NCI-H345 (cell line): ENCODE data around the gene PDE3B.
"Not testable (repeated sequence)": the region's sequence is repeated elsewhere in the genome, so short reads cannot be mapped to it uniquely, and the experiment has no call there.

Experiments
- DNase-seq: peaks from one replicate; lab custom pipeline; 2025; lab: John Stamatoyannopoulos, UW

The PDE3B gene

GRCh38 chr11:14643697-14644225 is at the start of gene PDE3B:
PDE3B (plus strand) TSS chr11:14643804; CDS start chr11:14644076, 272 bp downstream.
- DNase-seq, result peak; percentile 88

DNA sequence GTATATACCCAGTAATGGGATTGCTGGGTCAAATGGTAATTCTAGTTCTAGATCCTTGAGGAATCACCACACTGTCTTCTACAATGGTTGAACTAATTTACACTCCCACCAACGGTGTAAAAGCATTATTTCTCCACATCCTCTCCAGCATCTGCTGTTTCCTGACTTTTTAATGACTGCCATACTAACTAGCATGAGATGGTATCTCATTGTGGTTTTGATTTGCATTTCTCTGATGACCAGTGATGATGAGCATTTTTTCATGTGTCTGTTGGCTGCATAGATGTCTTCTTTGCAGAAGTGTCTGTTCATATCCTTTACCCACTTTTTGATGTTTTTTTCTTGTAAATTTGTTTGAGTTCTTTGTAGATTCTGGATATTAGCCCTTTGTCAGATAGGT is 48.3 kb upstream of the PDE3B start:
- DNase-seq, result not testable (repeated sequence)

GRCh38 chr11:14607713-14608112 is 35.9 kb upstream of the PDE3B start:
- DNase-seq, result no peak

GRCh38 chr11:14609902-14610301 is 33.7 kb upstream of the PDE3B start:
- no peak for DNase-seq

- DNase-seq, result no peak
These were observed 31.7 kb upstream of the PDE3B start for GRCh38 chr11:14611939-14612338.

DNA sequence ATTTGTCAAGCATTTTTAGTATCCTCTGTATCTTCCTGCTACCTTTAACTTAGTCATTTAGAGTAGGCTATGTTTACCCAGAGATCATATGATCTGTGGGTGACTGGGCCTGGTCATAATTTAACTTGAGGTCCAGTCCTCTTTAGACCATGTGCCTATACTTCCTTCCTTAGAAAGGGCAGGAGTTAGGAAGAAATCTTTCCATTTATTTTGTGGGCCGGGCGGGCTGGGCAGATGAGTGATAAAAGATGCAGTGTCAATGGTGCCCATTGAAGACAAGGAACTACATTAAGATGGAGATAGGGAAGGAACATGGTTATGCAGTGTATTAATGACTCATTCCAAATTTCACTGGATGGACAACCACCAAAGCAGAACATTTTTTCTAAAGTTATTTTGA is 30.9 kb upstream of the PDE3B start:
- DNase-seq, result no peak

GRCh38 chr11:14614091-14614622 is 29.4 kb upstream of the PDE3B start:
- DNase-seq, result no peak

GRCh38 chr11:14617241-14618027 is 26.2 kb upstream of the PDE3B start:
- no peak for DNase-seq

- no peak for DNase-seq
These were observed 25.5 kb upstream of the PDE3B start for GRCh38 chr11:14618060-14618459.

DNA sequence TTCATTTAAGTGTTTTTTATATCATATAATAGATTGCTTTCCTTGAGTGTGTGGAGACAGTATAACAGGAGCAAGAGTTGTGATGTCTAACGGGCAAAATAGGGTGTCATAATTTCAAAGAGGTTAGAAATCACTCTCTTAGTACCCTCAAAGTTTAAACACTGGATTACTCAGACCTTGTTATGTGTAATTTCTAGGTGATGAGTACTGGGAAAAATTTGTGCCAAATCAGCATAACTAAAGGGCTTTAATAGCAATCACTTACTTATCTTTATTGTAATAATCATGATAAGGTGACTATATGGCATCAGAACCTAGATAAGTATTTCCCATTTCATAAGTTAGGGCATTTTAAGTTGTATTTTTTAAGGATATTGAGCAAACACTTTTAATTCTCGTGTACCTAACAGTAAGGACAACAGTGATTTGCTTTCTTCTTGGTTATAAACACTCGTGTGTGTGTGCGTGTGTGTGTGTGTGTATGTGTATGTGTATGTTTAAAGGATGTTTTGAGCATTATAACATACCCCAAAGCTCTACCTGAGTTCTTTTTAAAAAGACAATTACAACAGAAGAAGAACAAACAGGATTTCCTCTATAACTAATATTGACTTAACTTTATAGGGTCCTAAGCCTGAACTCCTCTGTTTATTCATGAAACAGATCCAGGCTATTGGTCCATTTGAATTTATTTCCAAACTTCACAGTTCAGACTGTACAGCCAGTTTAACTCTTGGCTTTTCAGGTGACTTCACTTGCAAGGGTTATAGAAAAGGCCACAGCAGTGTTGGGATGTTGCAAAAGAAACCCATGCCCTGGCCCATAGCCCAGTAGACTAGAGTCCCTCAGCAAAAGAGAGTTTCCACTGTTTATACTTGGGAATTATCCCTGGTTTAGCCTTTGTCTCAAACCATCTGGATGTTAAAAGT is 23.7 kb upstream of the PDE3B start:
- no peak for DNase-seq

- no peak for DNase-seq
These were observed 21.2 kb upstream of the PDE3B start for GRCh38 chr11:14622223-14622954.

- no peak for DNase-seq
These were observed 20.6 kb upstream of the PDE3B start for GRCh38 chr11:14623036-14623435.

- no peak for DNase-seq
These were observed 17.9 kb upstream of the PDE3B start for GRCh38 chr11:14625586-14626205.

GRCh38 chr11:14626650-14627049 is 17.0 kb upstream of the PDE3B start:
- DNase-seq, result no peak

DNA sequence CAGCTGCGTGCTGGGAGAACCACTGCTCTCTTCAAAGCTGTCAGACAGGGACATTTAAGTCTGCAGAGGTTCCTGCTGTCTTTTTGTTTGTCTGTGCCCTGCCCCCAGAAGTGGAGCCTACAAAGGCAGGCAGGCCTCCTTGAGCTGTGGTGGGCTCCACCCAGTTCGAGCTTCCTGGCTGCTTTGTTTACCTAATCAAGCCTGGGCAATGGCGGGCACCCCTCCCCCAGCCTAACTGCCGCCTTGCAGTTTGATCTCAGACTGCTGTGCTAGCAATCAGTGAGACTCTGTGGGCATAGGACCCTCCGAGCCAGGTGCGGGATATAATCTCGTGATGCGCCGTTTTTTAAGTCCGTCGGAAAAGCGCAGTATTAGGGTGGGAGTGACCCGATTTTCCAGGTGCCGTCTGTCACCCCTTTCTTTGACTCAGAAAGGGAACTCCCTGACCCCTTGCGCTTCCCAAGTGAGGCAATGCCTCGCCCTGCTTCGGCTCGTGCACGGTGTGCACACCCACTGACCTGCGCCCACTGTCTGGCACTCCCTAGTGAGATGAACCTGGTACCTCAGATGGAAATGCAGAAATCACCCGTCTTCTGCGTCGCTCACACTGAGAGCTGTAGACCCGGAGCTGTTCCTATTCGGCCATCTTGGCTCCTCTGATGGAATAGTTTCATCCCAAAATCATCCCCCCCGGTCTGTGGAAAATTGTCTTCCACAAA is 9.9 kb upstream of the PDE3B start:
- DNase-seq, result not testable (repeated sequence)

DNA sequence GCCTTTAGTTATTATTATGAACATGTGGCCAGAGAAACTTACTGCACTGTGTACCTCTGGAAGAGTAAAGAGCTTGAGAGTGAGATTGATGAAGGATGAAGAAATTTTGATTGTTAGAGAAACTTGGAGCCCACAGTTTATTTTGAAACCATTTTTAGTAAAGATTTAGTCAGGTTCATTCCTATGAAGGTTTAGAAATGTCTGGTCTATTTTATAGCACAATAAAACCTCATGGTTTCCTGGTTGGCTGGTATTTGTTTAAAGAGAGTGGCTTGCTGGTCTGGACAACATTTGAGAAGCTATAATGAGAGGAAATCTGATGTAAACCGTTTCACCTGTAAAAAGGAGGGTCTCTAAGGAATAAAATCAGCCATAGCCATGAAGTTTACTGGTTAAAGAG is 8.8 kb upstream of the PDE3B start:
- no peak for DNase-seq

- no peak for DNase-seq
These were observed 8.1 kb upstream of the PDE3B start for GRCh38 chr11:14635546-14635945.

DNA sequence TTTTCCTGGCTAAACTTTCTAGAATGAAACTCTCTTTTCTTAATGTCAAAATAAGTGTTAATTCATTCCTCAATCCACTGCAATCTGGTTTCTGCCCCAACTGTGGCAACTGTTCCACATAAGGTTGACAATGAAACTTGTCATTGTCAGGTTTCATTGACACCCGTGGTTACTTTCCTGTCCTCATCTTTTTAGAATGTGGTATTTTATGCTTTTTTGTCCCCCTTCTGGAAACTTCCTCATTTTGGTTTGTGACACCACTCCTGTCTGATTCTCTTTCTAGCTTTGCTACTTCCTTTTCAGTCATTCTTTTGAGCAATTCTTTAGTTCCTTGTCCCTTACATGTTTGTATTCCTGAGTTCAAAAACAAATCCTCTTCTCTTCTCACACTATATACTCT is 7.5 kb upstream of the PDE3B start:
- DNase-seq, result no peak

GRCh38 chr11:14637868-14638409 is 5.7 kb upstream of the PDE3B start:
- no peak for DNase-seq

DNA sequence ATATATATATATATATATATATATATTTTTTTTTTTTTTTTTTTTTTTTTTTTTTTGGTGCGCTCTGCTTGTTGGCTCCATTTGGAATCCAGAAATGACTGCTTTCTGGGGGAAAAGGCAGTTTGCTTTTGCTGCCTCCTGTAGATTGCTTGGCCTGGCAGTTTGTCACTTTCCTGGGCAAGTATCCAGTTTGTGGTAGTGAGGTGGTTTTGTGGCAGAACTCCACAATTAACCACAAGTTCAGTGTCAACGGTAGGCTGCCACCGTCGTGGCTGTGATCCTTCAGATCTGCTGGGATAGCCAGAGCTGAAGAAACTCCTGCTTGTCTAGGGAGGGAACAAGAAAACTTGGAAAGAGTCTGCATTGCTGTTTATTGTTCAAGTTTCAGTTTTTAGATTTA is 5.0 kb upstream of the PDE3B start:
- DNase-seq, result no peak
